Thyroid gland (tissue), 4 donors: ENCODE results near the gene C19orf12.

Source experiments
- CTCF ChIP-seq, 6 experiments: fragments of 200-600 bp in 3 of 6; fragments of 450-650 bp in 3 of 6; sonication (generic) in 3 of 6; IDR thresholded peaks; one replicate each; pipeline ENCODE4 v1.5.1; 2016 to 2019; ENCODE audit warnings: antibody characterized with exemption in 6 of 6, mild to moderate bottlenecking in 2 of 6, inconsistent platforms in 1 of 6, moderate library complexity in 1 of 6
- POLR2A ChIP-seq, 2 donors: fragments of 450-650 bp; IDR thresholded peaks; one replicate each; pipeline ENCODE4 v1.6.1; 2017; ENCODE audit warnings: antibody characterized with exemption in 2 of 2, mild to moderate bottlenecking in 2 of 2, moderate library complexity in 1 of 2

- TF ChIP-seq CTCF (IDR thresholded peaks at IDR 0.05) (no peak), POLR2A (IDR thresholded peaks at IDR 0.05) (no peak)
These were observed 50.3 kb downstream of the C19orf12 start for GRCh38 chr19:29664753-29665214.
